ENCODE measurements around the gene ZBTB16. TPM values are rescaled to one million over a fixed set of nuclear protein-coding genes. Genes with fewer than 3 reads are reported as not detected.
"Not testable (repeated sequence)": the region's sequence is repeated elsewhere in the genome, so short reads cannot be mapped to it uniquely, and the experiment has no call there.

The ZBTB16 gene
- total RNA-seq, 3 donors from 2014 or later (not counting 1 experiment from before 2014, with no cell fraction given): 104 to 224 (median 156) TPM

DNA sequence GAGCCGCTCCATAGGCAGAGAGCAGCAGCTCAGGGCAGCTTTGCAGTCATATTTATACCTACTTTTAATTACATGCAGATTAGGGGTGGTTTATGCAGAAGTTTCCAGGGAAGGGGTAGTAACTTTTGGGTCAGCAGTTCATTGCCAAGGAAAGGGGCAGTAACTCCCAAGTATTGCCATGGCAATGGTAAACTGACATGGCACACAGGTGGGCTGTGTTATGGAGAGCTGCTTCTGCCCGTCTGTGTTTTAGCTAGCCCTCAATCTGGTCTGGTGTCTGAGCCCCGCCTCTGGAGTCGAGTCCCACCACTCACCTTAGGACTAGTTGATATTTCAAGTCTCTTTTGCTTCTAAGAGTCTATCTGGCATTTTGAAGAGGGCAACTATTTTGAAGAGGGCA is 12.2 kb upstream of the ZBTB16 start:
- Mint-ChIP-seq H3K27me3 (ENCODE audit: low read depth in 2 of 2) (no peaks in the 10 kb centered on the region), H3K4me3 (no peak overlapping the region), H3K36me3 (no peaks in the 10 kb centered on the region), H3K9me3 (no peaks in the 10 kb centered on the region), H3K4me1 (peaks cover 15 to 17% of the 10 kb centered on the region in 2 donors), H3K27ac (no peak overlapping the region)
- H3K27ac ChIP-seq (ENCODE audit: low read length): no peak overlapping the region
- TF ChIP-seq, protein P1, sequence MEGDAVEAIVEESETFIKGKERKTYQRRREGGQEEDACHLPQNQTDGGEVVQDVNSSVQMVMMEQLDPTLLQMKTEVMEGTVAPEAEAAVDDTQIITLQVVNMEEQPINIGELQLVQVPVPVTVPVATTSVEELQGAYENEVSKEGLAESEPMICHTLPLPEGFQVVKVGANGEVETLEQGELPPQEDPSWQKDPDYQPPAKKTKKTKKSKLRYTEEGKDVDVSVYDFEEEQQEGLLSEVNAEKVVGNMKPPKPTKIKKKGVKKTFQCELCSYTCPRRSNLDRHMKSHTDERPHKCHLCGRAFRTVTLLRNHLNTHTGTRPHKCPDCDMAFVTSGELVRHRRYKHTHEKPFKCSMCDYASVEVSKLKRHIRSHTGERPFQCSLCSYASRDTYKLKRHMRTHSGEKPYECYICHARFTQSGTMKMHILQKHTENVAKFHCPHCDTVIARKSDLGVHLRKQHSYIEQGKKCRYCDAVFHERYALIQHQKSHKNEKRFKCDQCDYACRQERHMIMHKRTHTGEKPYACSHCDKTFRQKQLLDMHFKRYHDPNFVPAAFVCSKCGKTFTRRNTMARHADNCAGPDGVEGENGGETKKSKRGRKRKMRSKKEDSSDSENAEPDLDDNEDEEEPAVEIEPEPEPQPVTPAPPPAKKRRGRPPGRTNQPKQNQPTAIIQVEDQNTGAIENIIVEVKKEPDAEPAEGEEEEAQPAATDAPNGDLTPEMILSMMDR (IDR thresholded peaks at IDR 0.05): no peak
- H3K27me3 ChIP-seq (ENCODE audit: control insufficient read depth, insufficient read depth, low read length): no peaks in the 10 kb centered on the region
- peaks cover 10% of the 10 kb centered on the region for H3K4me1 ChIP-seq (ENCODE audit: control insufficient read depth, insufficient read depth, low read length)
- DNase-seq (no peak), ATAC-seq (no peak)
- no peaks in the 10 kb centered on the region for H3K9me3 ChIP-seq (ENCODE audit: control insufficient read depth, insufficient read depth, low read length)
- 97% methylated on average over 4 of the region's 4 CpGs for WGBS (ENCODE audit: insufficient coverage)
- no peak overlapping the region for H3K4me3 ChIP-seq (ENCODE audit: low read length)
- intact Hi-C loops (cut with micrococcal nuclease): no loop called here
- H3K36me3 ChIP-seq (ENCODE audit: control insufficient read depth, insufficient read depth, low read length): no peaks in the 10 kb centered on the region

- TF ChIP-seq, protein P1 (IDR thresholded peaks at IDR 0.05): no peak
- Histone ChIP-seq H3K27me3 (ENCODE audit: control insufficient read depth, insufficient read depth, low read length) (no peaks in the 10 kb centered on the region), H3K36me3 (ENCODE audit: control insufficient read depth, insufficient read depth, low read length) (no peaks in the 10 kb centered on the region), H3K4me1 (ENCODE audit: control insufficient read depth, insufficient read depth, low read length) (peaks cover 8% of the 10 kb centered on the region), H3K4me3 (ENCODE audit: low read length) (no peak overlapping the region), H3K27ac (ENCODE audit: low read length) (no peak overlapping the region), H3K9me3 (ENCODE audit: control insufficient read depth, insufficient read depth, low read length) (no peaks in the 10 kb centered on the region)
- Mint-ChIP-seq H3K36me3 (no peaks in the 10 kb centered on the region), H3K27me3 (ENCODE audit: low read depth in 2 of 2) (no peaks in the 10 kb centered on the region), H3K9me3 (no peaks in the 10 kb centered on the region), H3K4me1 (peaks cover 11 to 12% of the 10 kb centered on the region in 2 donors), H3K4me3 (no peak overlapping the region), H3K27ac (no peak overlapping the region)
- 95% methylated on average over 2 of the region's 2 CpGs for WGBS (ENCODE audit: insufficient coverage)
- intact Hi-C loops (cut with micrococcal nuclease): no loop called here
- DNase-seq: no peak
- no peak for ATAC-seq
These were observed 10.5 kb upstream of the ZBTB16 start for GRCh38 chr11:114049050-114049449.

DNA sequence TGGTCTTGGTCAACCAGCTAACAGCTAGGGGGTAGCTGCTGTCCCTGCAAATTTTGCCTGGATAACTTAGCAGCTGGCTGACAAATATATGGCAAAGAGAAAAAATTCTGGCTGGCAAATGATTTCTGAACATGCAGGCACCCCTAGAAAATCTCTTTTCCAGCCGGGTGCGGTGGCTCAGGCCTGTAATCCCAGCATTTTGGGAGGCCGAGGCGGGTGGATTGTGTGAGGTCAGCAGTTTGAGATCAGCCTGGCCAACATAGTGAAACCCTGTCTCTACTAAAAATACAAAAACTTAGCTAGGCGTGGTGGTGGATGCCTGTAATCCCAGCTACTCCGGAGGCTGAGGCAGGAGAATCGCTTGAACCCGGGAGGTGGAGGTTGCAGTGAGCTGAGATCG is 9.7 kb upstream of the ZBTB16 start:
- H3K4me1 Mint-ChIP-seq; intact Hi-C loops (cut with micrococcal nuclease); H3K27me3 ChIP-seq (ENCODE audit: control insufficient read depth, insufficient read depth, low read length); H3K27me3 Mint-ChIP-seq (ENCODE audit: low read depth in 2 of 2); H3K4me1 ChIP-seq (ENCODE audit: control insufficient read depth, insufficient read depth, low read length); H3K27ac Mint-ChIP-seq; H3K9me3 ChIP-seq (ENCODE audit: control insufficient read depth, insufficient read depth, low read length); H3K4me3 ChIP-seq (ENCODE audit: low read length); H3K27ac ChIP-seq (ENCODE audit: low read length); DNase-seq; H3K36me3 Mint-ChIP-seq; H3K36me3 ChIP-seq (ENCODE audit: control insufficient read depth, insufficient read depth, low read length); H3K9me3 Mint-ChIP-seq; H3K4me3 Mint-ChIP-seq; ATAC-seq: not testable (repeated sequence)
- WGBS (ENCODE audit: insufficient coverage): 94% methylated on average over 5 of the region's 9 CpGs

DNA sequence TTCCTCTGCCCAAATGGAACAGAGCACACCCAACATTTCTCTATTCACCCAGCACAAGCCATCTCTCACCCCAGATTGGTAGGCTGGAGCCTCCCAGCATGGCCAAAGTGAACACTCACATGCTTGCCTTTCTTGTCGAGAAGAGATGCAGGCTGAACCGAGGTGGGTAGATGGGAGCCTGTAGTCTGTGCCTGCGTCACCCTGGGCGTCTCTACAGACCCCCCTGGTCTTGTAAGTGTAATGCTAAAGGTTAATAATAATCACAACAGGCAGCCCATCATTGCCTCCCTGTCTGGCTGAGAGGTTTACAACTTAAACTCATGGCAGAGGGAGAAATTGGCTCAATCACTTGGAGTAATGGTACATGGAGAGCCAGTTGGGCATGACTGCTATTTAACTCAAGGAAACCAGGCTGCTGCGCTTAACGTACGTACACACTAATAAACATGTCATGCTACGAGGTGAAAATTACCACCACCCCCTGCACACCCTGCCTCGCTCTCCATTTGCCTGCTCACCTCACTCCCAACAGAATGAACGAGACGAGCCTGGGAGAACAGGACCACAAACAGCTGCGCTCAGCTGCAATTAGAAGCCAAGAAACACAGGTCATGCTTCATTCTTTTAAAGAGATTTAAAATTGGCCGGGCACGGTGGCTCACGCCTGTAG is 9.1 kb upstream of the ZBTB16 start:
- Mint-ChIP-seq H3K9me3 (no peaks in the 10 kb centered on the region), H3K27me3 (ENCODE audit: low read depth in 2 of 2) (no peaks in the 10 kb centered on the region), H3K36me3 (no peaks in the 10 kb centered on the region), H3K27ac (no peak overlapping the region), H3K4me3 (no peak overlapping the region), H3K4me1 (no peaks in the 10 kb centered on the region)
- WGBS (ENCODE audit: insufficient coverage): 94% methylated on average over 15 of the region's 15 CpGs
- DNase-seq: no peak
- H3K4me3 ChIP-seq (ENCODE audit: low read length): no peak overlapping the region
- no peaks in the 10 kb centered on the region for H3K27me3 ChIP-seq (ENCODE audit: control insufficient read depth, insufficient read depth, low read length)
- H3K9me3 ChIP-seq (ENCODE audit: control insufficient read depth, insufficient read depth, low read length): no peaks in the 10 kb centered on the region
- TF ChIP-seq, protein P1 (IDR thresholded peaks at IDR 0.05): no peak
- intact Hi-C loops (cut with micrococcal nuclease): no loop called here
- H3K36me3 ChIP-seq (ENCODE audit: control insufficient read depth, insufficient read depth, low read length): no peaks in the 10 kb centered on the region
- no peaks in the 10 kb centered on the region for H3K4me1 ChIP-seq (ENCODE audit: control insufficient read depth, insufficient read depth, low read length)
- no peak for ATAC-seq
- no peak overlapping the region for H3K27ac ChIP-seq (ENCODE audit: low read length)

All from natural killer cell (primary cell).